HCT116 (cell line): ENCODE results near the gene FPR3. TPM values are rescaled to one million over a fixed set of nuclear protein-coding genes. Genes with fewer than 3 reads are reported as not detected.

Experiments
- ATAC-seq: fragments of 200-7000 bp; cut with Tn5 transposase; 2 replicates; pipeline ENCODE4 v1.9.1; 2020; ENCODE audit warnings: mild to moderate bottlenecking, moderate library complexity
- BruUV-seq: library from RNA; stranded (reverse); fragments of 400-500 nt; replicated peaks from 2 replicates; lab custom pipeline; 2021; lab: Mats Ljungman, UMichigan
- CTCF ChIA-PET: fragments of 300-600 bp; sonication (Branson Sonifier 250); formaldehyde crosslinking; loops from one replicate; lab custom pipeline; 2021; ENCODE audit warnings: antibody characterized with exemption; lab: Charles Lee
- POLR2A ChIA-PET: fragments of 300-600, 350-600 bp; sonication (Branson Sonifier 250); formaldehyde crosslinking; loops from one replicate; lab custom pipeline; 2021; ENCODE audit warnings: antibody characterized with exemption; lab: Charles Lee
- RAD21 ChIA-PET, 2 experiments: fragments of 300-600 bp; sonication (Branson Sonifier 250); formaldehyde crosslinking; loops; one replicate each; lab custom pipeline; 2023; ENCODE audit warnings: low total read pairs in 2 of 2; ENCODE audit not compliant: uncharacterized antibody in 2 of 2, unreplicated experiment in 2 of 2, low non-redundant PET in 1 of 2; lab: Charles Lee
- DNase-seq: peaks from one replicate; pipeline ENCODE4 v3.0.0-alpha.2; 2010; ENCODE audit warnings: low read depth, low spot score
- H2AFZ ChIP-seq: fragments of 200-600 bp; shearing (Covaris generic), sonication (generic); 2 replicates; pipeline ENCODE4 v1.6.1; 2017; ENCODE audit warnings: low read depth, mixed run types, mixed read lengths, antibody characterized with exemption, low read length; ENCODE audit not compliant: poor library complexity, severe bottlenecking
- H3K27ac ChIP-seq: 2 replicates; pipeline ENCODE4 v1.5.1; 2012; ENCODE audit warnings: low read depth, low read length
- H3K27me3 ChIP-seq: fragments of 200-600 bp; sonication (generic); 2 replicates; pipeline ENCODE4 v1.6.1; 2016; ENCODE audit warnings: mixed run types, low read length, mixed read lengths; ENCODE audit not compliant: insufficient read depth
- H3K36me3 ChIP-seq, 2 experiments: fragments of 200-500 bp in 1 of 2; fragments of 200-600 bp in 1 of 2; sonication (Bioruptor generic) in 1 of 2; sonication (generic) in 1 of 2; 2 replicates each; pipeline versions ENCODE4 v1.5.1 to v1.6.1; 2014 to 2016; ENCODE audit warnings: low read length in 2 of 2, inconsistent platforms in 1 of 2, mixed read lengths in 1 of 2, mixed run types in 1 of 2; ENCODE audit not compliant: insufficient read depth in 2 of 2, control insufficient read depth in 1 of 2
- H3K4me1 ChIP-seq, 2 experiments: fragments of 200-600 bp in 1 of 2; sonication (generic) in 1 of 2; 2 replicates each; pipeline versions ENCODE4 v1.5.1 to v1.6.1; 2012 to 2017; ENCODE audit warnings: low read length in 2 of 2, inconsistent platforms in 1 of 2, mild to moderate bottlenecking in 1 of 2, mixed read lengths in 1 of 2, mixed run types in 1 of 2, moderate library complexity in 1 of 2; ENCODE audit not compliant: insufficient read depth in 2 of 2, control insufficient read depth in 1 of 2
- H3K4me2 ChIP-seq: fragments of 200-600 bp; sonication (generic); 2 replicates; pipeline ENCODE4 v1.6.1; 2017; ENCODE audit warnings: mixed run types, low read length, mixed read lengths
- H3K4me3 ChIP-seq, 2 experiments: fragments of 200-600 bp in 1 of 2; sonication (generic) in 1 of 2; replicated peaks in 1 of 2; 2 replicates each; pipeline ENCODE4 v1.5.1; 2011 to 2016; ENCODE audit warnings: low read length in 2 of 2, control low read depth in 1 of 2, low read depth in 1 of 2, mild to moderate bottlenecking in 1 of 2, mixed read lengths in 1 of 2, mixed run types in 1 of 2
- H3K79me2 ChIP-seq: fragments of 200-600 bp; sonication (generic); 2 replicates; pipeline ENCODE4 v1.6.1; 2017; ENCODE audit warnings: mild to moderate bottlenecking, mixed run types, low read length, moderate library complexity, mixed read lengths; ENCODE audit not compliant: insufficient read depth
- H3K9ac ChIP-seq: fragments of 200-600 bp; sonication (generic); 2 replicates; pipeline ENCODE4 v1.6.1; 2016; ENCODE audit warnings: low read length, mixed read lengths
- H3K9me2 ChIP-seq: fragments of 200-600 bp; sonication (generic), shearing (Covaris generic); 2 replicates; pipeline ENCODE4 v1.6.1; 2017; ENCODE audit warnings: mixed run types, mild to moderate bottlenecking, moderate library complexity; ENCODE audit not compliant: insufficient read depth
- H3K9me3 ChIP-seq, 2 experiments: fragments of 200-500 bp in 1 of 2; fragments of 200-600 bp in 1 of 2; sonication (Bioruptor generic) in 1 of 2; sonication (generic) in 1 of 2; 2 replicates each; pipeline ENCODE4 v1.6.1; 2014 to 2017; ENCODE audit warnings: low read length in 2 of 2, mixed read lengths in 2 of 2, inconsistent platforms in 1 of 2, low read depth in 1 of 2, mild to moderate bottlenecking in 1 of 2, mixed run types in 1 of 2, moderate library complexity in 1 of 2; ENCODE audit not compliant: control insufficient read depth in 1 of 2, insufficient read depth in 1 of 2
- H4K20me1 ChIP-seq: fragments of 200-600 bp; sonication (generic), shearing (Covaris generic); 2 replicates; pipeline ENCODE4 v1.6.1; 2017; ENCODE audit warnings: mixed run types, mild to moderate bottlenecking, moderate library complexity; ENCODE audit not compliant: insufficient read depth
- ATF3 ChIP-seq: IDR thresholded peaks from 2 replicates; pipeline ENCODE4 v1.6.1; 2012
- CBX3 ChIP-seq: IDR thresholded peaks from 2 replicates; pipeline ENCODE4 v1.6.1; 2012; ENCODE audit warnings: low read depth
- CTCF ChIP-seq, 3 experiments: fragments of 200-600 bp in 1 of 3; sonication (generic) in 1 of 3; IDR thresholded peaks in 2 of 3; conservative IDR thresholded peaks in 1 of 3; 2 replicates each; pipeline ENCODE4 v1.5.1; 2012 to 2017; ENCODE audit warnings: low read depth in 2 of 3, low read length in 2 of 3, antibody characterized with exemption in 1 of 3, borderline replicate concordance in 1 of 3, control low read depth in 1 of 3, mild to moderate bottlenecking in 1 of 3, mixed read lengths in 1 of 3, mixed run types in 1 of 3, moderate library complexity in 1 of 3; ENCODE audit not compliant: insufficient read depth in 1 of 3
- FOSL1 ChIP-seq: IDR thresholded peaks from 2 replicates; pipeline ENCODE4 v1.6.1; 2012; ENCODE audit warnings: low read depth
- JUND ChIP-seq: IDR thresholded peaks from 2 replicates; pipeline ENCODE4 v1.6.1; 2012
- SP1 ChIP-seq: IDR thresholded peaks from 2 replicates; pipeline ENCODE4 v1.6.1; 2012; ENCODE audit warnings: low read depth
- SRF ChIP-seq: IDR thresholded peaks from 2 replicates; pipeline ENCODE4 v1.6.1; 2012; ENCODE audit warnings: low read depth
- TCF7L2 ChIP-seq: IDR thresholded peaks from 2 replicates; pipeline ENCODE4 v1.7.0; 2011; ENCODE audit warnings: borderline replicate concordance, inconsistent platforms; ENCODE audit not compliant: insufficient read depth, insufficient read length; ENCODE audit errors: extremely low read depth
- intact Hi-C: fragments of 100-400 bp; cut with micrococcal nuclease; formaldehyde crosslinking; loops from 2 replicates; pipeline ENCODE4 v1.10.0; 2022
- total RNA-seq: library from RNA; stranded (reverse); gene quantifications from one replicate; pipeline ENCODE4 v1.2.1, GENCODE V29; 2021; ENCODE audit not compliant: unreplicated experiment

Gene FPR3
- total RNA-seq, 1 experiment from 2014 or later, result not detected

- ATAC-seq, result peak; percentile 84
These were observed 43.3 kb upstream of the FPR3 start, which contains the start of gene FPR1 for GRCh38 chr19:51751655-51752054. Gene FPR1 (minus strand): TSS chr19:51751878. CDS start chr19:51746994, 4,884 bp downstream.

More at GRCh38 chr19:51751655-51752054, 43.3 kb upstream of the FPR3 start, which contains the start of gene FPR1:
- CTCF ChIA-PET, result interaction anchor here (1.0 kb wide), 1 partner anchor 26 kb away, joined by 7 read pairs; no protein-coding TSS in a partner anchor
- Histone ChIP-seq H2AFZ (no peak within 1 kb of the TSS), H3K36me3 (no peaks in the 10 kb centered on the region), H3K4me2 (peak within 1 kb of the TSS; percentile 14; the same call in 1 of the 2 replicates)
- POLR2A ChIA-PET, result interaction anchor here (0.8 to 1.1 kb wide), 2 partner anchors 9 to 42 kb away, joined by 3 to 4 read pairs; partner anchors contain the start of gene FPR2
- TF ChIP-seq CBX3 (no peak), ATF3 (no peak), CTCF (IDR thresholded peaks at IDR 0.05 in 2 of 3, conservative IDR thresholded peaks at IDR 0.05 in 1 of 3; ENCODE audit: borderline replicate concordance in 1 of 3, insufficient read depth in 1 of 3, low read depth in 2 of 3, low read length in 2 of 3) (no peak), SP1 (peak; percentile 24; the same call in 1 of the 2 replicates), FOSL1 (peak; percentile 26; the same call in 1 of the 2 replicates), JUND (peak; percentile 25; the same call in 1 of the 2 replicates), TCF7L2 (no peak), SRF (no peak)
- TF ChIP-seq, all 23 proteins: peak for 3
- Histone ChIP-seq H3K9me2 (no peaks in the 10 kb centered on the region), H3K4me1 (peaks cover 7 to 8% of the 10 kb centered on the region in 2 experiments; a peak in 3 of 4 replicates), H3K79me2 (no peaks in the 10 kb centered on the region), H4K20me1 (no peaks in the 10 kb centered on the region), H3K4me3 (no peak within 1 kb of the TSS), H3K27ac (0 out of 2 replicates have a peak within 1 kb of the TSS, but pooled peaks have one; percentile 2), H3K9ac (no peak within 1 kb of the TSS), H3K9me3 (no peaks in the 10 kb centered on the region), H3K27me3 (no peaks in the 10 kb centered on the region)
- DNase-seq, result peak; percentile 55
- intact Hi-C loops, result no loop called here
- BruUV-seq, result no TSS peak
- RAD21 ChIA-PET, result no interaction called here
